NCI-H2196 treated with DMSO at 0.1 percent for 48 hours (cell line): ENCODE data around the gene OCIAD2.
"Not testable (repeated sequence)": the region's sequence is repeated elsewhere in the genome, so short reads cannot be mapped to it uniquely, and the experiment has no call there.

ENCODE experiments used
- DNase-seq: peaks from one replicate; lab custom pipeline; 2025; ENCODE audit not compliant: unreplicated experiment; lab: John Stamatoyannopoulos, UW

The OCIAD2 gene

DNA sequence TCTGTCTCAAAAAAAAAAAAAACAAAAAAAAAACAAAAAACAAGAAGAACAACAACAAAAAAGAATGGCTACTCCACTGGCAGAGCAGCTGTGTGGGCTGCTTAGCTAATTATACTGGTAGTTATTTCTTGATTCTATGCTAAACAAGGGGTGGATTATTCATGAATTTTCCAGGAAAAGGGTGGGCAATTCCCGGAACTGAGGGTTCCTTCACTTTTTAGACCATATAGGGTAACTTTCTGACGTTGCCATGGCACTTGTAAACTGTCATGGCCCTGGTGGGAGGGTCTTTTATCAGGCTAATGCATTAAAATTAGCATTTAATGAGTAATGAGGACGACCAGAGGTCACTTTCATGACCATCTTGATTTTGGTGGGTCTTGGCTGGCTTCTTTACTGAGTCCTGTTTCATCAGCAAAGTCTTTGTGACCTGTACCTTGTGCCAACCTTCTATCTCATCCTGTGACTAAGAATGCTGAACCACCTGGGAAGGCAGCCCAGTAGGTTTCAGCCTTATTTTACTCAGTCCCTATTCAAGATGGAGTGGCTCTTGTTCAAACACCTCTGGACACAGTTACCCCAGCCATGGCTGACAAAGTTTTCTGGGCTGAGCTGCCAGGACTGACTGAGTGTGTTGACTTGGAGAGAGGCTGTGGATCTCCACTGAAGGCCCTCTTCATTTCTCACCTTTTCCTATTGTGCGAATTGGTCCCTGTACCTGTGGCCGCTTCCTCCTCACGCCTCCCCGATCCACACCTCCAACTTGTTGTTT is 1.3 kb upstream of the OCIAD2 start:
- DNase-seq = no peak

GRCh38 chr4:48905363-48906015 is 1.1 kb downstream of the OCIAD2 start:
- DNase-seq = no peak

- DNase-seq = no peak
Observed at GRCh38 chr4:48904541-48905142, 1.9 kb downstream of the OCIAD2 start.

GRCh38 chr4:48904101-48904500 is 2.5 kb downstream of the OCIAD2 start:
- no peak for DNase-seq

GRCh38 chr4:48902266-48902665 is 4.3 kb downstream of the OCIAD2 start:
- DNase-seq = no peak

GRCh38 chr4:48901196-48901595 is 5.4 kb downstream of the OCIAD2 start:
- DNase-seq = no peak

DNA sequence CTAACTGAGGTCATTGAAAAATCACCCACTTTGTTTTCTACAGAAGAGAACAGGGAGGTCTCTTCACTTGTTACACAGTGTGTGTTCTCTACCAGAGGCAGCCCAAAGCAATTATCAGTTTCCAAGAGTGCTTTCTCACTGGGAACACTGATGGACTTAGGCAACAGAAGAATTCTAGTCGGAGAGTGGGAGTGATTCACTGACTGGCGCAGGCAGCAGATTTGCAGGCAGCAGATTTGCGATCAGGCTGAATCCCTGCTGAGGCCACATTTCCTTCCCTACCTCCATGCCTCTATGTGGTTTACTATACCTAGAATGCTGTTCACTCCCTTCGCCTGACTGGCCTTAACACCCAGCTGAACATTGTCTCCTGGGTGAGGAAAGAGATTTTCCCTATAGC is 6.6 kb downstream of the OCIAD2 start:
- DNase-seq = no peak

DNA sequence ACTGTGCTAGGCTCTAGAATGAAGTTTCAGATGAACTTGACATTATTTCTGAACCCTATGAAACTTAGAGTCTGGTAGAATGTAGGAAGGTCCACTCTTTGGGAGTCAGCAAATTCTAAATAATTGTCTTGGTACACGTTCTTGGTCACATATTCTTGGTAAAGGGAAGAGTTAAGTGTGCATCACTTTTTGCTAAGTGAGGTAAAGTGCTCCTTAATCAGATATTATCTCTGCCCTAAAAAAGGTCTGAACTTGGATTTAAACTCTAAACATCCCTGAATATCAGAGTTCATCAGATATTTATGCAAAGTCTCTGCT is 7.2 kb downstream of the OCIAD2 start:
- no peak for DNase-seq

DNA sequence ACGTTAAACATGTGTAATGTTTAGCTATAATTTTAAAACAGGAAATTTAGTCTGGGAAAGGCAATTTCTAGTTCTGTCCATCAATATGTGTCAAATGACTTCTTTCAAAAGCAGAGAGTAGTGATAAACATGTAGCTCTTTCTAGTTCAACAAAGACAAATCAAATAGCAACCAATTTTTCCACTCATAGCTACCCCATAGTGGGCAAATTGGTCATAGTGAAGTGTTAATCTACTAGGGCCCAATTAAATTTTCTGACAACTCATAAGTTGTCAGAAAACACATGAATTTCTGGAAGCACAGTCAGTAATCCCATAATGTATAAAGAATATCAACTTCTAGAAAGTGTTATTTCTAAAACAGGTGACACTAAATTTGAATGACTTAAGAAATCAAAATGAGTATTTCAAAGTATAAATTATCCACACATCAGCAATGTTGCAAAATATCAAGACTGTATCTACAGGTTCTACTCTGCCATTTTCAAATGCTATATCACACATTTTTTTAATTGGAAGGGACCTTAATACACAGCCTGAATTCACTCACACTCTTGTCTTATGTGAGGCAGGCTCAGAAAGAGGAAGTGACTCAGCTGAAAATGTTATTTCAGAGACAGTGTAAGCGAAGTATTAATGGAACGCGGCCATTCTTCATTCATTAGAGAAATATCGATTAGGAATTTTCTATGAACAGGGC is 7.7 kb downstream of the OCIAD2 start:
- no peak for DNase-seq

- no peak for DNase-seq
Observed at GRCh38 chr4:48896845-48897244, 9.7 kb downstream of the OCIAD2 start.

DNA sequence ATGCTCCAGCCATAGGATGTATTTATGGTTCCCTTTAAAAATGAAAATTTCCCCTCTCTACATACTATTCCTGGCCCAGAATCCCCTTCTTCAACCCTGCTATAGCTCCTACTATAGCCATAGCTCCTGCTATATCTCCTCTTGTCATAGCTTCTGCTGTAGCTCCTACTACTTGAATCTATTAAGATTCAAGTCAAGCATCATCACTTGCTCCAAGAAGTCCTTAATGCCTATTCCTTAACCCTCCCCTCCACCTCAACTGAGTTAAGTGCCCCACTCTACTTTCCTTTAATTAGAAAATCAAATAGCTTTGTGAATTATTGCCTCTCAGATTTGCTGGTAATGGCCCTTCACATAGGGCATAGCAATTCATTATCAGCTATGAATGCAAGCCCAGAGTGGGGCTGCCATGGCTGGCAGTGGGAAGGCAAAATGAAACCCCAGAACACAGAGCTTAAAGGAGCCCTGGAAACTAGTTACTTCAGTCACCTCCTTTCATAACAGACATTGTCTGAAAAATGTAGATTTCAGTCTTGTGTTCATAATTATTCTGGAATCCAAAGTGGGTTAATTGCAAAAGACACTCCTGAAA is 15.4 kb downstream of the OCIAD2 start:
- DNase-seq = no peak

DNA sequence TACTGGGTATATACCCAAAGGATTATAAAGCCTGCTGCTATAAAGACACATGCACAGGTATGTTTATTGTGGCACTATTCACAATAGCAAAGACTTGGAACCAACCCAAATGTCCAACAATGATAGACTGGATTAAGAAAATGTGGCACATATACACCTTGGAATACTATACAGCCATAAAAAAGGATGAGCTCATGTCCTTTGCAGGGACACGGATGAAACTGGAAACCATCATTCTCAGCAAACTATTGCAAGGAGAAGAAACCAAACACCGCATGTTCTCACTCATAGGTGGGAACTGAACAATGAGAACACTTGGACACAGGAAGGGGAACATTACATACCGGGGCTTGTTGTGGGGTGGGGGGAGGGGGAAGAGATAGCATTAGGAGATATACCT is 16.8 kb downstream of the OCIAD2 start:
- not testable (repeated sequence) for DNase-seq

GRCh38 chr4:48881646-48882045 is 24.9 kb downstream of the OCIAD2 start:
- DNase-seq = not testable (repeated sequence)

GRCh38 chr4:48879561-48880442 is 26.8 kb downstream of the OCIAD2 start:
- no peak for DNase-seq

DNA sequence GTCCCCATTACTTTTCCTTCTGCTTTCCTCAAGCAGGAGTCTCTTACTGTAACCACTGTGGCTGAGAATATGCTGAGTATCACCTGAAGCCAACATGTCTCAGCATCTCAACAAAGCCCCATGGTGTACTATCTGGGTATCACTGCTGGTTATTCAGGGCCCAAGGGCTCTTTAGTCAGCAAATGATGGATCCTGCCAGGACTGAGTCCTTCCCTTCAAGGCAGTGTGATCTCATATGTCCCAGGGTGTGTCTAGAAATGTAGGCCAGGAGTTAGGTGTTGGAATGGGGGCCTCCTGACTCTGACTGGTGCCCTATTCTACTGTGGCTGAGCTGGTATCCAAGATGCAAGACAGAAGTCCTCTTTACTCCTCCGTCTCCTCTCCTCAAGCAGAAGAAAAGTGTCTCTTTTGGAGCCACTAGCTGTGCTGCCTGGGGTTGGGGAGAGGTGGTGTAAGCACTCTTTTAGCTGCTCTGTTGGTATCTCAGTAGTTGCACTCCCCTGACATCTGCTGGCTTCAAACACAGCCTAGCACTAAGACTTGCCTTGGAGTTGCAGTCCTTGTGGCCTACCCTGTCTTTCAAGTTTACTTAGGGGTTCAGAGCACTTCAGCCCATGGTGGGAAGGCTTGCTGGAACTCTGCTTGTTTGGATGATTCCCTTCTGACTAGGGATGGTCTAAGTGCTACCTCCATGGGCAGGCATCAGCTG is 28.6 kb downstream of the OCIAD2 start:
- no peak for DNase-seq

DNA sequence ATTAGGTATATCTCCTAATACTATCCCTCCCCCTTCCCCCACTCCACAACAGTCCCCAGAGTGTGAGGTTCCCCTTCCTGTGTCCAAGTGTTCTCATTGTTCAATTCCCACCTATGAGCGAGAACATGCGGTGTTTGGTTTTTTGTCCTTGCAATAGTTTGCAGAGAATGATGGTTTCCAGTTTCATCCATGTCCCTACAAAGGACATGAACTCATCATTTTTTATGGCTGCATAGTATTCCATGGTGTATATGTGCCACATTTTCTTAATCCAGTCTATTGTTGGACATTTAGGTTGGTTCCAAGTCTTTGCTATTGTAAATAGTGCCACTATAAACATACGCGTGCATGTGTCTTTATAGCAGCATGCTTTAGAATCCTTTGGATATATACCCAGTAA is 41.9 kb downstream of the OCIAD2 start:
- DNase-seq = not testable (repeated sequence)

- no peak for DNase-seq
Observed at GRCh38 chr4:48863728-48864127, 42.8 kb downstream of the OCIAD2 start.

- DNase-seq = no peak
Observed at GRCh38 chr4:48862661-48863060, 43.9 kb downstream of the OCIAD2 start.

DNA sequence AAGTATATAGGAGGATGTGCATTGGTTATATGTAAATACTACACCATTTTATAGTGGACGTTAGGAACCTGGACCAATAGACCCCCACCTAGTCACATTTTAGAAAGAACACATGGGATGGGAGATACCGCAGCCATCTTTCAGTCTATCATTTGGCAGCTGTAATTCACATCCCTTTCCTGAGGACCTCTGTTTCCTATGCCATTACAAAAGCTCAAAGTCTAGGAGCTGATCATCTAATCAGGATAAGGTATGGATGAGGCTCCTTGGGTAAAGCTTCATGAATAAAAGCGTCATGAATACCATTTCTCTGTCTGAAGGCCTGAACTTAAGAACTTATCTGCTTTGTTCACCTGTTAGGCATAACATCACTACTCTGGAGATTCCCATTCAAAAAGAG is 44.5 kb downstream of the OCIAD2 start:
- DNase-seq = no peak

DNA sequence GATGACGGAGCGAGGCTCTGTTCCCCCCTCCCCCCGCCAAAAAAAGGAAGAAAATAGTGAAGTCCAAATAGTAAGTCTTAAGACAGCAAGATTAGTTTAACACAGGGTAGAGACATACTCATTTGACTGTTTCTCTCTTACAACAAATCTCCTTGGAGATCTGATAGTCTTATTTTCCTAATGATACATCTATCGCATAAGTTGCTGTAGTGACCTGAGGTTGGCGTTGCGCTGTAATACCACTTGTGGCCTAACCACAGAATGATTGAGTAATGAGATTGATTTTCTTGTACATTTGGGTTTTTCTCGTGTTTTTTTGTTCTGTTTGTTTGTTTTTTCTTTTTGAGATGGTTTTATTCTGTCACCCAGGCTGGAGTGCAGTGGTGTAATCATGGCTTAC is 48.4 kb downstream of the OCIAD2 start:
- DNase-seq = no peak
